CD4-positive, alpha-beta T cell treated with Interleukin-2 at 100 ng/mL for 4 hours (primary cell): ENCODE measurements around the gene MUCL3.
"Not testable (repeated sequence)": the region's sequence is repeated elsewhere in the genome, so short reads cannot be mapped to it uniquely, and the experiment has no call there.

Source experiments
- DNase-seq: peaks from one replicate; pipeline ENCODE4 v3.0.0-alpha.2; 2020; ENCODE audit warnings: low spot score

Gene MUCL3

GRCh38 chr6:30913721-30914075 is 27.1 kb upstream of the MUCL3 start:
- DNase-seq: no peak

GRCh38 chr6:30914076-30914853 is 26.5 kb upstream of the MUCL3 start, which contains the start of gene VARS2:
Gene VARS2, plus strand, starts transcription at chr6:30914238. Its CDS starts 599 bp downstream, at chr6:30914837.
- peak; percentile 89 for DNase-seq

- no peak for DNase-seq
Observed at GRCh38 chr6:30914854-30915590, 25.8 kb upstream of the MUCL3 start.

GRCh38 chr6:30915591-30915946 is 25.2 kb upstream of the MUCL3 start:
- DNase-seq: peak; percentile 32

- no peak for DNase-seq
Observed at GRCh38 chr6:30917041-30917440, 23.7 kb upstream of the MUCL3 start.

GRCh38 chr6:30917487-30917886 is 23.3 kb upstream of the MUCL3 start:
- DNase-seq: no peak

GRCh38 chr6:30918670-30919069 is 22.1 kb upstream of the MUCL3 start:
- no peak for DNase-seq

- no peak for DNase-seq
Observed at GRCh38 chr6:30922447-30922852, 18.3 kb upstream of the MUCL3 start.

- not testable (repeated sequence) for DNase-seq
Observed at GRCh38 chr6:30924040-30924627, 16.6 kb upstream of the MUCL3 start.

- DNase-seq: no peak
Observed at GRCh38 chr6:30926644-30927043, 14.1 kb upstream of the MUCL3 start.

- DNase-seq: not testable (repeated sequence)
Observed at GRCh38 chr6:30927080-30927479, 13.7 kb upstream of the MUCL3 start.

- DNase-seq: no peak
Observed at GRCh38 chr6:30928677-30929076, 12.1 kb upstream of the MUCL3 start.

- no peak for DNase-seq
Observed at GRCh38 chr6:30930506-30930905, 10.3 kb upstream of the MUCL3 start.

GRCh38 chr6:30931272-30931671 is 9.5 kb upstream of the MUCL3 start:
- no peak for DNase-seq

- no peak for DNase-seq
Observed at GRCh38 chr6:30931969-30932645, 8.7 kb upstream of the MUCL3 start, which contains the start of gene SFTA2. Gene SFTA2, minus strand, starts transcription at chr6:30932170. Its CDS starts 74 bp downstream, at chr6:30932096.

GRCh38 chr6:30932665-30933365 is 8.0 kb upstream of the MUCL3 start:
- no peak for DNase-seq

- DNase-seq: no peak
Observed at GRCh38 chr6:30935018-30935417, 5.8 kb upstream of the MUCL3 start.

GRCh38 chr6:30937265-30937664 is 3.5 kb upstream of the MUCL3 start:
- no peak for DNase-seq

GRCh38 chr6:30938730-30939129 is 2.0 kb upstream of the MUCL3 start:
- no peak for DNase-seq

- DNase-seq: no peak
Observed at GRCh38 chr6:30939473-30939872, 1.3 kb upstream of the MUCL3 start.

GRCh38 chr6:30942338-30943060 is 1.7 kb downstream of the MUCL3 start:
- no peak for DNase-seq
